Fibroblast of the conjunctiva (primary cell): ENCODE measurements around the gene COL9A3.
"Not testable (repeated sequence)": the region's sequence is repeated elsewhere in the genome, so short reads cannot be mapped to it uniquely, and the experiment has no call there.

Source experiments
- DNase-seq: peaks from one replicate; pipeline ENCODE4 v3.0.0-alpha.2; 2010; ENCODE audit warnings: low read depth

COL9A3 gene

DNA sequence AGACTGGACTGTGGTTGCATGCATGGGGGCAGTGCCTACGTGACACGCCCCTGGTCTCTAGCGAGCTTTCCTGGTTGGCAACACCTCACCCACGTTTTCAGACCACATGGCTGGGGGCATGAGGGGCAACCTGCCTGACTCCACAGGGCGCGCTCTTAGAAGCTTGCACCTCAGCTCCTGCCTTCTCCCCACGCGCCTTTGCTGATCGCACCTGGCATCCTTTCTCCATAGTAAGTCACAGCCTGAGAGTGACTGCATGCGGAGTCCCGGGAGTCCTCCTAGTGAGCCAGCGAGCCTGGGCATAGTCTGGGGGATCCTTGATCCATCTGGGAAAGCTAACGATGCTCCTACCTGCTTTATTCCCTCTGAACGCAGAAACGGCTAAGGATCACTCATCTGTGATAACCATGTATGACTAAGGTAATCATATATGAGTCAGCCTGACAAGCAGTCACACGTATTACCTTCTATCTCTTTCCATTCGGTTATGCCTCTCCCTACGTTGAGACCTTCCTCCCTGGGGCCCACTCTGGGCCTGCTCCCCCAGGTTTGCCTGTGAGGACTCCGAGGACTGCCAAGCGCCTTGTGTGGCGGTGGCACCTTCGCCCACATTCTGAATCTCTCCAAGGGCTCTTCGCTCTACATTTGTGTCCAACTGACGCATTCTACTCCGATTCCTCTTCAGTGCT, 40.2 kb downstream of the COL9A3 start:
- DNase-seq: no peak

DNA sequence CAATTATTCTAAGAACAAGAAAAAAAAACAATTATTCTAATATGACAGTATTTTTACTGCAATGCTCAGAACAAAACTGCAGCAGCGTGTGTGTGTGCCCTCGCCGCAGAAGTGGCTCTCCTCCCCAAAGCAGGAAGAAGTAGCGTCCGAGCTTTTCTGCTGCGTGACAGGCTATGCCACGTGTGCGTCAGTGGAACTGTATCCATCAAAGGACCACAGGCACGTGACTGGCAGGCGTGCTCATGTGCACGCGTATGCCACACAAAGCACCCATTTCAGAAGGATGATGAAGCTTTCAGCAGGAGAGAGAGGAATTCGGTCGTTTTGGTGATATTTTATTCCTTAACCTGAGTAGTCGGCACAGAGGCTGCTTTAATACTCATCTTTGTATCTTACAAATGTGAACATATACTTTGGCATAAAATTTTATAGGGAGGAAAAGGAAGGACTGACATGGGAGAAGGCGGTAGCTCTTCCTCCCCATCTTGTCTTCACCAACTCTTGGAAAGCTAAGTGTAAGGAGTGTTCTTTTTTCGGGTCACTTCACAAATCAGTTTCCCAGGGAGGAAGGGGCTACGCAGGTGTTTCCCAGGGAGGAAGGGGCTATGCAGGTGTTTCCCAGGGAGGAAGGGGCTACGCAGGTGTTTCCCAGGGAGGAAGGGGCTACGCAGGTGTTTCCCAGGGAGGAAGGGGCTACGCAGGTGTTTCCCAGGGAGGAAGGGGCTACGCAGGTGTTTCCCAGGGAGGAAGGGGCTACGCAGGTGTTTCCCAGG, 41.4 kb downstream of the COL9A3 start:
- DNase-seq: no peak

DNA sequence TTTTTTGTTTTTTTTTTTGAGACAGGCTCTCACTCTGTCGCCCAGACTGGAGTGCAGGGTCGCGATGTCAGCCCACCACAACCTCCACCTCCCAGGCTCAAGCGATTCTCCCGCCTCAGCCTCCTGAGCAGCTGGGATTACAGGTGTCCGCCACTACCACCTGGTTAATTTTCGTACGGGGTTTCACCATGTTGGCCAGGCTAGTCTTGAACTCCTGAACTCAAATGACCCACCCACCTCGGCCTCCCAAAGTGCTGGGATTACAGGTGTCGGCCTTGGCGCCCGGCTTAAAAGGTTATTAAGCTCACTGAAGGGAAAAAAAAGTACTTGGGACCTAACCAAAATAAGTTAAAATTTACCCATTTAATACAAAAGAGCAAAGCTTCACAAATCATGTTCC, 42.9 kb downstream of the COL9A3 start:
- DNase-seq: no peak

DNA sequence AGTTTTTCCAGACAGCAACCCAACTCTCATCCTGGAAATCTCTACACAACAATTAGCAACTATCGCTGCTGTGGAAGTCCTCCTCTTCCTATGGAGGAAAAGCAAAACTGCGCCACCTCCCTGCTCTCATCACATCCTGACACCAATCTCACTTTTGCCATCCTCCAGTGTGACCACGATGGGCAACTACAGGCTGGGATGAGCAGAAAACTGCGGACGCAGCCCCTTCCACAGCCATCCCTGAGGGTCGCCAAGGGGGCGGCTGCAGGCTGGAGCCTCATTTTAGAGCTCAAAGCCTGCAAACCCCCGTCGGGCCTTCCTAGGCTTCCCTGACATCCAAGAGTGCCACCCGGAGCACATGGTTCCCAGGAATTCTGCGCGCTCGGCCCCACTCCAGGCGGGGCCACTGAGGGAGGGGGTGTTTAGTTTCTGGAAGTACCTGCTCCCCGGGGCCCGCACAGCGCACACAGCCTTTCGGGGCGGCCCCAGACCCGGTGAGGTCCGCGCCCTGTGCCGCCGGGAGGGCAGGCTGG, 43.6 kb downstream of the COL9A3 start:
- no peak for DNase-seq

DNA sequence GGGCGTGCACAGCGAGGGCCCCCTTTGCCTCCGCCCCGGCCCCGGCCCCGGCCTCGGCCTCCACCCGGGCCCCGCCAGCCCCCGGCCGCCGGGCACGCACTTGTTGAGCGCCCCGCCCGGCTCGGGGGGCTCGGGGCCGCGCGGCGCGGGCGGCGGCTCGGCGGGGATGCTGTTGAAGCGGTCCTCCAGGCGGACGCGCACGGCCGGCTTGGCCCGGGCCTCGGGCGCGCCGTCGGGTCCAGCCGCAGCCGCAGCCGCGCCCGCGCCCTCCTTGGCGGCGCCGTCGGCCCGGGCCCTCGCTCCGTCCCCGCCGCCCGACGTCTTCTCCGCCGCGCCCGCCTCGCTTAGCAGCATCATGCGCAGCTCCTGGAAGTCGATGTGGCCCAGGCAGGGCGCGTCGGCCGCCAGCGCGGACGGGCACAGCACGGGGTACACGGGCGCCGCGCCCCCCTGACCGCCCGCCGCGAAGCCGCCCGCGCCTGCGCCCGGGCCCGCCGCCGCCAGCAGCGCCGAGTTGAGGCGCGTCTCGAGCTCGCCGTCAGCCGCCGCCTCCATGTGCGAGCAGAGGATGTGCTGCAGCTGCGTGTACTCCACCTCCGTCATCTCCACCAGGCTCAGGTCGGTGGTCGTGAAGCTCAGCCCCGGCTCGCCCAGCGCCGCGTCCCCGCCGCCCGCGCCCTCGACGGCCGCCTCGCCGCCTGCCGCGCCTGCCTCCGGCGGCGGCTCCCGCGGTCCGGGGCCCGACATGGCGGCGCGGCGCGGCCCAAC, 44.3 kb downstream of the COL9A3 start:
- DNase-seq: no peak

DNA sequence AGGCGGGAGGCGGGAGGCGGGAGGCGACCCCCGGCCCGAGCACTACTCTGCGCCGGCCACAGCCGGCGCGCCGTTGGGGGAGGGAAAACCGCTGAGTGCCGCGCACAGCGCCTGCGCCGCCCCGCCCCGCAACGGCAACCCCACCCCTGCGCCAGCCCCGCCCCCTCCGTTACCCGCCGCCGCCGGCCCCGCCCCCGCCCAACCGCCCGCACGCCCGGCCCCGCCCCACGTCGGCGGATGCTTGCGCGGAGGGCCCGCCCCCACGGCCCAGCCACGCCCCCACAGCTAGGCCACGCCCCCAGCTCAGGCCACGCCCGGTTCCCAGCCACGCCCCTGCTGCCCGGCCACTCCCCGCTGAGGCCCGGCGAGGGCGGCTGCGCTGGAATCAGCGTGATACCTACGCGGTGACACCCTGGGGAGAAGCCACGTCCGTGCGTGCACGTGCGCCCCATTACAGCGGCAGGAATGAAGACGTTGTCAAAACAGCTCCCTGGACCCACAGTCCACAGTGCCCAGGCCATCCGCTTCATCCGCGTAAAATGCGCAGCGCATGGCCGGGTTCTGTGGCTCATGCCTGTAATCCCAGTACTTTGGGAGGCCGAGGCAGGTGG, 45.0 kb downstream of the COL9A3 start, which contains the start of gene TCFL5:
TCFL5 (minus strand) TSS at position 97 of the 611 bp plus-strand sequence. CDS start 152 bp downstream, outside the sequence.
- DNase-seq: peak; percentile 68

DNA sequence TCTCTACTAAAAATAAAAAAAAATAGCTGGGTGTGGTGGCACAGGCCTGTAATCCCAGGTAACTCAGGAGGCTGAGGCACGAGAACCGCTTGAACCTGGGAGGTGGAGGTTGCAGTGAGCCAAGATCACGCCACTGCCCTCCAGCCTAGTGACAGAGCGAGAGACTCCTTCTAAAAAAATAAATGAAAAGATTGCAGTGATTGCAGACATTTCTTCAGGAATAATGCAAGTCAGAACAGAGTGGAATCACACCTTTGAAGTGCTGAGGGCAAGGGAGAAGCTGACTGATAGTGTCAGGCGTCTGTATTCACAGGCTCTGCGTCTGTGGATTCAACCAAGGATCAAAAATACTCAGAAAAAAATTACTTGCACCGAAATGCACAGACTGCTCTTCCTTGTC, 47.4 kb downstream of the COL9A3 start:
- no peak for DNase-seq

DNA sequence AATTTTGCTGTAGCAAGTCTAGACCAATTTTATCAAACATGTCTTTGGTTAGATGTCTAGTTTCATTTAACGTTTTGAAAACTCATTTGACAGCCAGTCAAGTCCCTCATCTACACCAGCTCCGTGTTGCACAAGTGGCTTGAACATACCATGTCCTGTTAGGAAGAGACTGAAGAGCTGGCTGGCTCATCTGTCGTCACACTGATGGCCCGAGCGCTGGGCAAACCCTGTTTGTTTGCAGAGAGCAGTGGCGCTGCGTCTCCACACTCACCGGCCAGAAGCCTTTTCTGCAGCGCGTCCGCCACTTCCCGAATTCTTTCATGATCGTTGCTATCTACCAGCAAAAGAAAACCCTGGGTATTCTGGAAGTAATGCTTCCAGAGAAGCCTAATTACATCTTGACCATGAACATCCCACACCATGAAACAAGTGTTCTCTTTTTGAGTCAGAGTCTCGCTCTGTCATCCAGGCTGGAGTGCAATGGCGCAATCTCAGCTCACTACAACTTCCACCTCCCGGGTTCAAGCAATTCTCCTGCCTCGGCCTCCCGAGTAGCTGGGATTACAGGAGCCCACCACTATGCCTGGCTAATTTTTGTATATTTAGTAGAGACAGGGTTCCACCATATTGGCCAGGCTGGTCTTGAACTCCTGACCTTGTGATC, 55.5 kb downstream of the COL9A3 start:
- DNase-seq: no peak

DNA sequence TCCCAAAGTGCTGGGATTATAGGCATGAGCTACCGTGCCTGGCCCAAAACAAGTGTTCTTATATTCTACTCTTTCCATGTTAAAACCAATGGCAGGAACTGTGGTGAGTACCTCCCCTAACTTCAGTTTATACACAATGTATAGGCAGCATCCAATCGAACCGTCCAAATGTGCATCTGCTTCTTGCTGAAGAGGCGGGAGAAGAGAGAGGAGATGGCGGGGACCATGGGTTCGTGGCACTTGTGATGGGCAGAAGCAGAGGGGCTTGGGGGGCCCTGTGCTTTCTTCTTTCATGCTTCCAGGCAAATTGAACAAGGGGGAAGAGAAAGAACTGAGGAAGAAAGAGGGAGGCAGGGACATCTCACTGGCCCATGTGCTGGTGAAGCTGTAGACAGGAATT, 56.0 kb downstream of the COL9A3 start:
- no peak for DNase-seq

DNA sequence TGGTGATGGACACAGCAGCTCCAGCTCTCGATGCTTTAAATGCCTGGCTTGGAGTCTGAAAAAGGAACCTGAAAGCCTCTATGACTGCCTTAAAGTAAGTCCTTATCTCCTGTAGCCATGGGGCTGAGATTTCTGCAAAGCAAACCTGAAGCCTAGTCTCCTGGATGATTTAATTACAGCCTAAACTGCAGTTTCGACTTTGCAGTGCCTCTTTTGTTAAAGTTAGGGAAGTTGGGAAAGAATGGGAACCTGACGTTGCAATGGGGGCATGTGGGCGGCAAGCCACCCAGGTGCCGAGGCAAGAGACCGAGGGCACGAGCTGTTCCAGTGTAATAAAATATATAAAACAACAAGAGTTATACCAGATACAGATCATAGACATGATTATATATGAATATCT, 56.4 kb downstream of the COL9A3 start:
- DNase-seq: no peak

DNA sequence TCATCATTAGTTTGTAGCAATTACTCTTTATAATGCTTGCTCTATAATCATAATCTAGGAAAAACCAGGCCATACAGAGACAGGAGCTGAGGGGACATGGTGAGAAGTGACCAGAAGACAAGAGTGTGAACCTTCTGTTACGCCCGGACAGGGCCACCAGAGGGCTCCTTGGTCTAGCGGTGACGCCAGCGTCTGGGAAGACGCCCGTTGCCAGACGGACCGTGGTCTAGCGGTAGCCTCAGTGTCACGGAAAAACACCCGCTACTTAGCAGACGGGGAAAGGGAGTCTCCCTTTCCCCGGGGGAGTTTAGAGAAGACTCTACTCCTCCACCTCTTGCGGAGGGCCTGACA, 56.8 kb downstream of the COL9A3 start:
- not testable (repeated sequence) for DNase-seq

DNA sequence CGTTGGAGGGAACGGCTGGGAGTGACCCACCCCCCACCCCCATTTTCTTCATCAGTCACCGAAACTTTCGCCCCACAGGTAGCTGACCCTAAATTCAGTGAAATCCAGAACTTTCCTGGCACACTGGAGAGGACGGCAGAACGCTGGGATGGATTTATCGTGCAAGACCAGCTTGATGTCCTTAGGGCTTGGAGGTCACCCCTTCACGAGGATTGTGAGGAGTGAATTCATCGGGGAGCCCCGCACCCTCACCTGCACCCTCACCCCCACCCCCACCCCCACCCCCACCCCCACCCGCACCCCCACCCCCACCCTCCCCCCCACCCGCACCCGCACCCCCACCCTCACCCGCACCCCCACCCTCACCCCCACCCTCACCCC, 58.1 kb downstream of the COL9A3 start:
- DNase-seq: no peak

DNA sequence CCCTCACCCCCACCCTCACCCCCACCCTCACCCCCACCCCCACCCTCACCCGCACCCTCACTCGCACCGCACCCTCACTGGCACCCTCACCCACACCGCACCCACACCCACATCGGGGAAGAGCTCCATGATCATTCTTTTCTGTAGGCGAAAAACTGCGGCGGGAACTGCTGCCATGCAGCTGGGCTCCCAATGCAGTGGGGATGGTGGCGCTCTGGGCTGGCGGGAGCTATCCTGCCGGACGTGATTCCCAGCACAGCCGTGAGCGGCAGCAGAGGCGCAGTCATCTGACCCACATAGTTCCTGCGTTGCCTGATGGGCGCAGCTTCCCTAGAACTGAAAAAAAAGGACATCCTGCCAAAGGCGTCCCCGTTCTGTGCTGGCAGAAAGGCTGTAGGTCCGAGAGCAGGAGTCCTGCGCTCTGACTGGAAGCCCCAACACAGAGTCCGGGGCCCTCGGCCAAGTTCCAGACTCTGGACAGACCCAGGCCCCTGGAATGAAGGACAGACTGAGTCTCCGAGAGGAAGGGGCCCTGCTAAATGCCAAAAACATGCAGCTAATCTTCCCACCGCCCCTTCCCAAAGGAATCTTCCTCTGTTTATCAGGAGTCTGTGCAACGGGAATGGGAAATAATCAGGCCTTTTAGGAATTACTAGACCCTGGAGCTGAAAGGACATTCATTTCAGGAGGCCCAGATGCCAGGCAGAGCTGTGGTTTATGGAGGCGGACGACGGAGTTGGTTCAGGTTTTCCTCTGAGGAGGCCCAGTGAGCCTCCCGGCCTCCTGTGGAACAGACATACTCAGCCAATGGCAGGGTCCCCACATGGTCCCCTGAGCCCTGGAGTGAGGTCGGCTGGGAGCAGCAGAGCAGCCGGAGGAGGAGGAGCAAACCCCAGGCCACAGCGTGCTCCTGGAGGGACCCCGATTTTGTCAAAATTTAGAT, 58.8 kb downstream of the COL9A3 start:
- peak; percentile 53 for DNase-seq

DNA sequence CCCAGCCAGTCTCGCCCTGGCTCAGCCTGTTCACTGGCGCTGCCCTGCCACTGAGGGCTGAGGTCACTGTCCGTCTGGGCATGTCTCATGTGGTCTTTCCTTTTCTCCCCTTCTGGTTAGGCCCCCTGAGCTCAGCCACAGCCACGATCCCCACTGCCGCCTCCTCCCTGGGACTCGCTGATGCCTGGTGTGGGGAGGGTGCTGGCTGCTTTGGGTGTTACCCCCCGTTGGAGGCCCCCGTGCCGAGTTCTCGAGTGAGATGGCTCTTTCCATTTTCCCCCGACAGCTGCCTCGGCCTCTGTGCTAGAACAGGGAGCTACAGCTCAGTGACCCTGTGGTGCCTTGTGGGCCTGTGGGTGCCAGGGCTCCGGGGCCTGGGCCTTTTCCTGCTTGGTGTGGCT, 59.7 kb downstream of the COL9A3 start:
- no peak for DNase-seq

DNA sequence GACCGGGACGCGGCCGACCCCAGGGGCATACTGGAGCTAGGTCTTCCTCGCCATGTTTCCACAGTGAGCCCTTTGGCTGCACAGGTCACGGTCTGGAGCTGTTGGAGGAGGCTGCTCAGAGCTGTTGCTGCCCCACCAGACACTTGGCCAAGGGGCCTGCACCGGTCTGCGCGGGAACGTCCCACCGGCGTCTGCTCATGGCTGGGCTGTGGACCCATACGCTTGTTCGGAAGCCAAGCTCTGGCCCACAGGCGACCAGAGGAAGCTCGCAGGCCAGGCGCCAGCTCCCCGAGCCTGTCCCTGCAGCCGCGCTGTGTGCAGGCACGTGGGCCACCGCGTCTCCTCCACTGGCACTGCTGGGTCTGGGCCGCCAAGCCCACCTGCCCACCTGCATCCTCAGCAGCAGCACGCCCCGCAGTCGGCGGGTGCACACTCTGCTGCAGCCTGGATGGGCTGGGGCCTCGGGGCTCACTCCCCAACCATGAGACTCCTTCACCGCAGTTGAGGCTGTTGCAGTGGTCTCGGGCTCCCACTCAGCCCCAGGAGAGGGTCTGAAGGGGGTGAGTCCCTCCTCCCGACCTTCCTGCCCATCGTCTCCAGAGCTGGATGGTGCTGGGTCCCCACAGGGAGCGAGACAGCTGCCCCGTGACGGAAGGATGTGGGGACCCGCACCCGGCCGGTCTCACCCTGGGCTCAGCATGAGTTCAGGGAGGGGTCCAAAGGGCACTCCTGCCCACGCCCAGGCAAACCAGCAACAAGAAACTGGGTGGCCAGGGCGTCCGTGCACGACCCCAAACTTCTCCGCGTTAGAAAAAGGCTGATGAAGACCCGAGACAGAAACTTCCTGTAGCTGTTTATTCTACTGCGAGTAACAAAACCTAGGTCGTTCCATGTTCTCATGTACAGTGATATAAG, 60.3 kb downstream of the COL9A3 start:
- DNase-seq: no peak

DNA sequence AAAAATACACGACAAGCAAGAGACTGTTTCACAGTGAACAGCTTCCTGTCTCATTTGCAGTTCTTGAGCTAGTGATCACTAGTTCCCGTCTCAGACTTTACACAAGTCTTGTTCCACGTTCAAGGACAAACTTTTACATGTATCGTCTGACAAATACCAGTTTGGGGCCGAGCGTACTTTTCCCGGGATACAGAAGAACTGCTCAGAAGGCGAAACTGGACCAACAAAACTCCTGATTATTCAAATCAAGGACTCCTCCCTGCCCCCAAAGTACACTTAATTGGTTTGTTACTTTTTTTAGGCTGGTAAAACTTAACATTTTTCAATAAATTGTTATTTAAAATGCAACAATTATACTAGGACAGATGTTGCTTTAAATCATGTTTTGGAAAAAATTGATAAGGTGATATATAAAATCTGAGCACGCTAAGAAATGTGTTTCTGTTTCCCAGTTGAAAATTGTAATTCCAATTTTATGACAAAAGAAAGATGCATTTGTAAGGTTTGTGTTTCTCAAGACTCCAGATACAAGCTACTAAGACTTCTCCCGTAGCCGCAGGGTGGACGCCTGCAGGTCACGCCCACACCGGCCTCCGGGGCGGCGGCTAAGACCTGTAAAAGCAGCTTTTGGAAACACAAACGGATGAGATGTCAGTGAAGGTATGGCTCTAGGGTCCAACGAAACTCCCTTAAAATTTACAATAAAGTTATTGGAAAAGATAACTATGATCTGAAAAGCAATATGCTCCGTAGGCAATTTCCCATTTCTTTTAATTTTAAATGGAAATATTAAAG, 61.6 kb downstream of the COL9A3 start:
- DNase-seq: no peak

DNA sequence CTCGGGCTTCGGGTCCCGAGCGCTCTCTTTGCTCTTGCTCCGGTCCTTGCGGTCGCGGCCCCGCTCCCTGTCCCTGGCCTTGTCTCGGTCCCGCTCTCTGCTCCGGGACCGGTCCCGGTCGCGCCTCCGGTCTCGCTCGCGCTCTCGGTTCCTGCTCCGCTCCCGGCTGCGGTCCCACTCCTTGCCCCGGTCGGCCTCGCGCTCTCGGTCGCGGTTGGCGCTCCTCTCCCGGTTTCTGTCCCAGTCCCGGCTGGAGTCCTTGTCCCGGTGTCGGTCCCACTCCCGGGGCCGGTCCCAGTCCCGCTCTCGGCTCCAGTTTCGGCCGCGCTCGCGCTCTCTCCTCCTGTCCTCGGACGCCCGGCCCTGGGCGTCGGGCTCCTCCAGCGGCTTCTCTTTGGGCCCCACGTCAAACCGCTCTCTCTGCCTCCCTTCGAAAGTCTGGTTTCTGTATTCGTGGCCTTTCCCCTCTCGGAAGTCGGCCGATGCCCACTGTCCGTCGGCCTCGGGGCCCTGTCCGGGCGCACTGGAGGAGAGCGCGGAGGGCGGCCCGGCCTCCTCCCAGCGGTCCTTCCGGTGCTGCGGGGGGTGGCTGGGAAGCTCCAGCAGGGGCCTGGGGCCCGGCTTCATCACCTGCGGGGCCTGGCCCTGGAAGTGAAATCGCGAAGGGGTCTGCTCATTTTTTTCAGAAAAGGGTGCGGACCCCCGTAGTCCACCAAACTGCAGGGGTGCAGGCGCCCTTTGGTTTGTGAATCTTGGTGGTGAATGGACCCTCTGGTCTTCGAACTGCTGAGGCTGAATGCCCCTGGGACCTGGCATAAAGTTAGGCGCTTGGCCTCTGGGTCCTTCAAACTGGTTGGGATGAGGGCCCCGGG, 62.7 kb downstream of the COL9A3 start:
- DNase-seq: no peak
